Urothelium cell line (cell line): ENCODE measurements around the gene ADIRF.
"Not testable (repeated sequence)": the region's sequence is repeated elsewhere in the genome, so short reads cannot be mapped to it uniquely, and the experiment has no call there.

Experiments
- DNase-seq: peaks from one replicate; pipeline ENCODE4 v3.0.0; 2011; ENCODE audit warnings: low spot score, mixed read lengths
- FAIRE-seq: peaks from 2 replicates; lab custom pipeline; 2011; peaks lifted over from hg19 to GRCh38; lab: Jason Lieb, UNC

The ADIRF gene

DNA sequence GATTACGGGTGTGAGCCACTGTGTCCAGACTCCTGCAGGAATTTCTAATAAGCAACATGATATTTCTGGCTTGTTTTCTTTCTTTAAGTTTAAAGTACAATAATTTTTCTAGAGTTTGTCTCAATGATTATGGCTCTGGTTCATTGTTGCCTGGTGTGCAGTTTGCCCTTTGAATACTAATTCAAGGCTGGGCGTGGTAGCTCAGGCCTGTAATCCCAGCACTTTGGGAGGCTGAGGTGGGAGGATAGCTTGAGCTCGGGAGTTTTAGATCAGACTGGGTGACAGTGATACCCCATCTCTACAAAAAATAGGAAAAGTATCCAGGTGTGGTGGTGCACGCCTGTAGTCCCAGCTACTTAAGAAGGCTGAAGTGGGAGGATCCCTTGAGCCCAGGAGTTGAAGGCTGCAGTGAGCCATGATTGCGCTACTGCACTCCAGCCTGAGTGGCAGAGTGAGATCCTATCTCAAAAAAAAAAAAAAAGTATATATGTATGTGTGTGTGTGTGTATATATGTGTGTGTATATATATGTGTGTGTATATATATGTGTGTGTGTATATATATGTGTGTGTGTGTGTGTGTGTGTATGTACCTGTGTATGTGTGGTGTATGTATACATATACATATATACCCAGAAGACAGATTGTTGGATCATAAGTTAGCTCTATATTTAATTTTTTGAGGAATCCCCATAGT is 8.2 kb downstream of the ADIRF start:
- DNase-seq (no peak), FAIRE-seq (no peak)

DNA sequence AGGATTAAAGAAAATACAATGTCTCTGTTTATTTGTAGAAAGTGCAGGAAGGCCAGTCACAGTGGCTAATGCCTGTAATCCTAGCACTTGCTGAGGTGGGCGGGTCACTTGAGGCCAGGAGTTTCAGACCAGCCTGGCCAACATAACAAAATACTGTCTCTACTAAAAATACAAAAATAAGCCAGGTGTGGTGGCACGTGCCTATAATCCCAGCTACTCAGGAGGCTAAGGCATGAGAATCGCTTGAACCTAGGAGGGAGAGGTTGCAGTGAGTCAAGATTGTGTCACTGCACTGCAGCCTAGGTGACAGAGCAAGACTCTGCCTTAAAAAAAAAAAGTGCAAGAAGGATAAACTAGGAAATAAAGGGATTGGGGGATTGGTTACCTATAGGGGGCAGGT is 10.2 kb downstream of the ADIRF start:
- FAIRE-seq, DNase-seq: not testable (repeated sequence)

DNA sequence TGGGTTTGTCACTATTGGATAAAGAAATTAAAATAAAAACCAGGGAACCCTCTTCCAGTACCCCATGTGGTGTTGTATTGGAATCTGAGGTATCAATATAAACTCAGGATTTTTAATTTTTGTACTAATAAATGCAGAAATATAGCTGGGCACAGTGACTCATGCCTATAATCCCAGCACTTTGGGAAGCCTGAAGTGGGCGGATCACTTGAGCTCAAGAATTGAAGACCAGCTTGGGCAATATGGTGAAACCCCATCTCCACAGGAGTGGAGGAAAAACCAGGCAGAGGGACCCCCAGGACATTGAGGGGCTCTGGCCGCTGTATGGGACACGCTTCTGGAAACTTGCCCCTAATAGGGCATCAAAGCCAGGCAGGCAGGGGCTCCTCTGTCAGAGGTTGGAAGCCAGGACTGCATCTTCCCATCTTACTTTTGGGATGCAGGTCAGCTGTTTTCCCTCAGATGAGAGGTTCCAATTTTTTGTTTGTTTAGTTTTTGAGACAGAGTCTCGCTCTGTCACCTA is 11.1 kb downstream of the ADIRF start:
- FAIRE-seq (no peak), DNase-seq (no peak)

DNA sequence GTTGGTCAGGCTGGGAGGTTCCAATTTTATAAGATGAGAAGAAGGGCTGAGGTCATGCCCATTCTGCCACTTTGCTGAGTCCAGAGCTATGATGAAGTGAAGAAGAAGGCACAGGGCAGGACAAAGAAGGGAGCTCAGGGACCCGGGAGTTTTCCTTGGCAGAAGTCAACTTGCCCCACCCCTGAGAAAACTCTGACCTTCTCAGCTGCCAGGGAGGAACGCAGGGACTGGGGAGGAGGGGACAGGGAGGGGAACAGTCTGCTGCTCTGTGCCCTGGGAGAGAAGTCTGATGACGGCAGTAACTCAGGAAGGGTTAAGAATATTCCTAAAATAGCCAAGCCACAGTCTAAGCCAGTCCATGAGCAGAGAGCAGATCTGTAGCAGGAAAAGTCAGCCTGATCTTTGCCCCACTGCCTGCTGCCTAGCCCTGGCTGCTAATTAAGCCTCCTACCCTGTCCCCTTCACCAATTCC is 11.7 kb downstream of the ADIRF start:
- no peak for FAIRE-seq
- no peak for DNase-seq

DNA sequence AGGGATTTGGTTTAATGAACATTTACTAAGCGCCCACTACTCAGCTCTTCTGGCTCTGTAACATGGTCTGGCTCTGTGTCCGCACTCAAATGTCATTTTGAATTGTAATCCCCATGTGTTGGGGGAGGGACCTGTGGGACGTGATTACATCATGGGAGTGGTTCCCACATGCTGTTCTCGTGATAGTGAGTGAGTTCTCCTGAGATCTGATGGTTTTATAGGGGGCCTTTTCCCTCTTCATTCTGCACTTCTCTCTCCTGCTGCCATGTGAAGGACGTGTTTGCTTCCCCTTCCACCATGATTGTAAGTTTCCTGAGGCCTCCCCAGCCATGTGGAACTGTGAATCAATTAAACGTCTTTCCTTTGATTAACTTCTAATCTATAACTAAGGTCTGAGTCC is 12.7 kb downstream of the ADIRF start:
- FAIRE-seq, DNase-seq: not testable (repeated sequence)

DNA sequence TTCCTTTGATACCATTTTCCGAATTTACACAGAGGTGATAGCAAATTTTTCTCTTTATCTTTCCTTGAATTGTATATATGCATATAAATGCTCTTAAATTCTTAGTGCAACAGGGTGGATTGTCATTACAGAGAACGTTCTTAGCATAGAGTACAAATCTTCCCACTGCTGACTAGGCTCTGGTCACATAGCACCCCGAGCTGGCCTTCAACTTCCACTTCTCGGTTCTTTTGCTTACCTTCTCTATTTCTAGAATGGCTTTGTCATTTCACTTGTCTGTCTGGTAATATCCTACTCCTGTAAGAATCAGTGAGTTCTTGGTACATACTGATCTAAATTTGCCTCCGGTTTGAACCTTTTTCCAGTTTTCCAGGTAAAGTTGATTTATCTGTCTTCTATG is 13.4 kb downstream of the ADIRF start:
- no peak for DNase-seq
- FAIRE-seq, result no peak

DNA sequence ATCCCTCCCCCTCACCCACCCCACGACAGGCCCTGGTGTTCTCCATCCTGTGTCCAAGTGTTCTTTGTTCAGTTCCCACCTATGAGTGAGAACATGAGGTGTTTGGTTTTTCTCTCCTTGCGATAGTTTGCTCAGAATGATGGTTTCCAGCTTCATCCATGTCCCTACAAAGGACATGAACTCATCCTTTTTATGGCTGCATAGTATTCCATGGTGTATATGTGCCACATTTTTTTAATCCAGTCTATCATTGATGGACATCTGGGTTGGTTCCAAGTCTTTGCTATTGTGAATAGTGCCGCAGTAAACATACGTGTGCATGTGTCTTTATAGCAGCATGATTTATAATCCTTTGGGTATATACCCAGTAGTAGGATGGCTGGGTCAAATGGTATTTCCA is 16.2 kb downstream of the ADIRF start:
- not testable (repeated sequence) for DNase-seq, FAIRE-seq

DNA sequence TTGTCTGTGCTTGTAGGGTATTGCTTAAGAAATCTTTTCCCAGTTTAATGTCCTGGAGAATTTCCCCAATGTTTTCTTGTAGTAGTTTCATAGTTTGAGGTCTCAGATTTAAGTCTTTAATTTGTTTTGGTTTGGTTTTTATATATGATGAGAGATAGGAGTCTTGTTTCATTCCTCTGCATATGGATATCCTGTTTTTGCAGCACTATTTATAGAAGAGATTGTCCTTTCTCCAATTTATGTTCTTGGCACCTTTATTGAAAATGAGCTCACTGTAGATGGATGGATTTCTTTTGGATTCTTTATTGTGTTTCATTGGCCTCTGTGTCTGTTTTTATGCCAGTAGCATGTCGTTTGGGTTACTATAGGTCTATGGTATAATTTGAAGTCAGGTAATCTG is 20.2 kb downstream of the ADIRF start:
- DNase-seq (no peak), FAIRE-seq (no peak)

DNA sequence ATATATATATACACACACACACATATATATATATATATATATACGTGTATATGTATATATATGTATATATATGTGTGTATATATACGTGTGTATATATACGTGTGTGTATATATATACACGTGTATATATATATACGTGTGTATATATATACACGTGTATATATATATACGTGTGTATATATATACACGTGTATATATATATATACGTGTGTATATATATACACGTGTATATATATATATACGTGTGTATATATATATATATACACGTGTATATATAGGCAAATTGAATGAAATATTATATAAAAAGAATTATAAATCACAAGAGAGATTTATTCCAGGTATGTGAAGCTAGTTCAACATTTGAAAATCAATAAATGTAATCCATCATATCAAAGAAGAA is 23.1 kb downstream of the ADIRF start:
- FAIRE-seq, result not testable (repeated sequence)

DNA sequence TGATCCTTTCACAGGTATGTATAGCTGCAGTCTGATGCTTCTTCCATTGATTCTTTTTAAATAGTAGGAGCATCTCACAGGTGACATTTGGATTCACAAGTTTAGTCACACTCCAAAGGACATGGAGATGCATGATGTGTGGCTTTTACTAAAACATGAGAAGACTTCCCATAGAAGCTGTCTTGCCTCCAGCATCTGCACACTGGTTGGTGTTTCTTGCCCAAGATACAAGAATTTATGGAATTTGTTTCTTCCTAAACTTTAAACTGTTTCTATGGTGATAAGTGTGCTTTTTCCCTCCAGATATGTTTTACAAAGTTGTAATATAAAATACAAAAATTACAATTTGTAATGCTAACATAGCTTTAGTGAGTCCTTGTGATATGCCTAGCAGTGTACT is 24.2 kb downstream of the ADIRF start:
- DNase-seq (no peak), FAIRE-seq (no peak)

More for the DNA sequence above, 23.1 kb downstream of the ADIRF start:
- DNase-seq, result not testable (repeated sequence)

DNA sequence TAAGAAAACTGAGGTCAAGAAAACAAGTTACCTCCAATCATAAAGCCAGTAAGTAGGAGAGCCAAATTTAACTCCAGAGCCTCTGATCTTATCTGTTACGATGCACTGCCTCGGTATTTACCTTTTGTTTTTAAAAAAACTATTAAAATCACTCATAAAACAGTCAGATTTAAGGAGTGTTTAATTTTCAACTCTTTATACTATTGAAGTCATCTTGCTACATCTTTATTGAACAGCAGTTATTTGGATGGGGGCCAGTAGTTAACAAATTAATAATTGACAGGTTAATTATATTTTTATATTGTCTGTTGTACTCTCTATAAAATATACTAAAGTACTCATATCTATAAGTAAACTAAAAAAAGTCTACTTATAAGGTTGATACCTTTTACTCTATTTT is 24.6 kb downstream of the ADIRF start:
- DNase-seq (no peak), FAIRE-seq (no peak)

DNA sequence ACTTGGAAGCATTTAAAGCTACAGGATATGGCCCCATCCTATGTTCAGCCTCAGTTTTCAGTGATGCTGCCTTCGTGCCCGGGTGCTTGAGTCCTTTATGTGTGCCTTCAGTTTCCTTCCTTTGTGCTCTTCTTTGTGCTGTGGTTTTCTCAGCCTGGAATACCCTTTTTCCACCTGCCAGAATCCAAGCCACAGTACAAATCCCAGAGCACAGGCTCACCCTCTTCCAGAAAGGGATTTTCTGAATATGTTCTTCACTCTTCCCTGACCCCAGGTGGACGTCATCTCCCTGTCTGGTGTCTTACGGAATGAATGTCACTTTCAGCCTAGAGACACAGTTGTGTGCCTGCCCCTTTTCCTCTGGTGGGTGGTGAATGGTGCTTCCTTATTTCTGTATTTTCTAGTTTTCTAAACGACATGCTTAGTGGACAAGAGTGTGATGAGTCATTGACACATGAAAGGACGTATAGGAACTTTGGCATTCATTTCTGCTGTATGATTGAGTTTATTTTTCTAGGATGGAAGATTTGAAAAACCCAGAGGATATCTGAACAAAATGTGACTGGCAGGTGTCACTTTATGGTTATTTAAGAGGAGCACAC is 31.6 kb downstream of the ADIRF start:
- not testable (repeated sequence) for DNase-seq, FAIRE-seq

DNA sequence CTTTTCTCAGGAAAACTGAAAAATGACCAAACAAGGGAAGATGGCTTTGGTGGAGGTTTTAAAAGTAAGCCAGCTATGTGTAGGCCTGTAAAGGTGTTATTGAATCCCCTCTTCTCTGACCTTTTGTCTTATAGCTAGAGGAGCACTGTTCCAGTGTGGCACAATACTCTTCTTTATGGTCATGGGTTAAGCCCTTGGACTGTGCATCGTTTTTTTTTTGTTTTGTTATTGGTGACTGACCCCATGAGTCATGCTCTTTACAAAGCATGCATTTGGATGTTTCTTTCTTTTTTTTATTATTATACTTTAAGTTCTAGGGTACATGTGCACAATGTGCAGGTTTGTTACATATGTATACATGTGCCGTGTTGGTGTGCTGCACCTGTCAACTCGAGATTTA is 32.2 kb downstream of the ADIRF start:
- DNase-seq (no peak), FAIRE-seq (no peak)

DNA sequence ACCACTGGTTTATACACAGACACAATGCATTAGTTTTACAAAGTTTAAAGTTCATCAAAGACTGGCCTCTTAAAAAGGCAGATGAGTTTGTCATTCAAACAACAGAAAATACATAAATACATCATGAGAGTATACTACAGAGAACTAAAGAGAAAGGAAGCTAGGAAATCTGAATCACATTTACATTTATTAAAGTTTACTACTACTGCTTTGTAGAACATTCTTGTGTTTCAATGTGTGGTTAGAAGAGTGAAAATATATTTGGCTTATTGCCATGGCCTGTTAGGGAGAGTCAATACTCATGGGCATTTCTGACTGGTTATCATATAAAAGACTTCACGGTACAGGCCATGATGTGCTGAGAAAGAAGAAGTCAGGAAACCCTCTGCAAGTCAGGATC is 38.8 kb downstream of the ADIRF start:
- not testable (repeated sequence) for DNase-seq

DNA sequence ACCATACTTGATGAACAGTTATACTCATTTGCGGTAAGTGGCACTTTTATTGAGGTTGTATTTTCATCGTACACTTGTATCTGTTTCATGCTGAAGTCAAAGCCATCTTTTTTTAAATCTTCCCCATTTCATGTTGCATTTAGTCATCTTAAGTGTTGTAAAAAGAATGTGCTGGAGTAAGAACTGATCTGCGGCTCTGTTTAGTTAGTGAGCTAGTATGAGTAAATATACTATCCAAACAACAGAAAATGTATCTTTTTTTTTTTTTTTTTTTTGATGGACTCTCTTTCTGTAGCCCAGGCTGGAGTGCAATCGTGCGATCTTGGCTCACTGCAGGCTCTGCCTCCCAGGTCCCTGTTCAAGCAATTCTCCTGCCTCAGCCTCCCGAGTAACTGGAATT is 39.4 kb downstream of the ADIRF start:
- not testable (repeated sequence) for FAIRE-seq

More for the DNA sequence above, 38.8 kb downstream of the ADIRF start:
- FAIRE-seq, result not testable (repeated sequence)

DNA sequence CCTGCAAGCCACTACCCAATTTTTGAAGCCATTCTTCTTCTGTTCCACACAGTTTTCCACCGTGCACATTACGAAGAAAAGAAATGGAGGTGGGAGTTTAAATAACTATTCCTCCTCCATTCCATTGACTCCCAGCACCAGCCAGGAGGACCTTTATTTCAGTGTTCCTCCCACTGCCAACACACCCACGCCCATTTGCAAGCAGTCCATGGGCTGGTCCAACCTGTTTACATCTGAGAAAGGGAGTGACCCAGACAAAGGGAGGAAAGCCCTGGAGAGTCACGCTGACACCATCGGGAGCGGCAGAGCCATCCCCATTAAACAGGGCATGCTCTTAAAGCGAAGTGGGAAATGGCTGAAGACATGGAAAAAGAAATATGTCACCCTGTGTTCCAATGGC is 40.0 kb downstream of the ADIRF start:
- FAIRE-seq, DNase-seq: not testable (repeated sequence)

More for the DNA sequence above, 39.4 kb downstream of the ADIRF start:
- DNase-seq, result not testable (repeated sequence)

DNA sequence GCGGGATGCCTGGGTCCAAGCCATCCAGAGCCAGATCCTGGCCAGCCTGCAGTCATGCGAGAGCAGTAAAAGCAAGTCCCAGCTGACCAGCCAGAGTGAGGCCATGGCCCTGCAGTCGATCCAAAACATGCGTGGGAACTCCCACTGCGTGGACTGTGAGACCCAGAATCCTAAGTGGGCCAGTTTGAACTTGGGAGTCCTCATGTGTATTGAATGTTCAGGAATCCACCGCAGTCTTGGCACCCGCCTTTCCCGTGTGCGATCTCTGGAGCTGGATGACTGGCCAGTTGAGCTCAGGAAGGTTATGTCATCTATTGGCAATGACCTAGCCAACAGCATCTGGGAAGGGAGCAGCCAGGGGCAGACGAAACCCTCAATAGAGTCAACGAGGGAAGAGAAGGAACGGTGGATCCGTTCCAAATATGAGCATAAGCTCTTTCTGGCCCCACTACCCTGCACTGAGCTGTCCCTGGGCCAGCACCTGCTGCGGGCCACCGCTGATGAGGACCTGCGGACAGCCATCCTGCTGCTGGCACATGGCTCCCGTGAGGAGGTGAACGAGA is 40.9 kb downstream of the ADIRF start:
- FAIRE-seq, DNase-seq: not testable (repeated sequence)

DNA sequence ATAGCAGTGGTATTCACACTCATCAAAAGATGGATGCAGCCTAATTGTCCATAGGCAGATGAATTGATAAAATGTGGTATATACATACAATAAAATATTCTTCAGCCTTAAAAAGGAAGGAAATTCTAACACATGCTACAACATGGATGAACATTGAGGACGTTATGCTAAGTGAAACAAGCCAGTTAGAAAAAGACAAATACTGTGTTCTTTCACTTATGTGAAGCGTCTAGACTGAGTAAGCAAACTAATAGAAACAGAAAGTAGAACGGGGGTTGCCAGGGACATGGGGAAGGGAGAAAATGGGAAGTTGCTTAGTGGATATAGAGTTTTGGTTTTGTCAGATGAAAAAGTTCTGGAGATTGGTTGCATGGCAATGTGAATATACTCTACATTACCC is 45.2 kb downstream of the ADIRF start:
- not testable (repeated sequence) for DNase-seq, FAIRE-seq

DNA sequence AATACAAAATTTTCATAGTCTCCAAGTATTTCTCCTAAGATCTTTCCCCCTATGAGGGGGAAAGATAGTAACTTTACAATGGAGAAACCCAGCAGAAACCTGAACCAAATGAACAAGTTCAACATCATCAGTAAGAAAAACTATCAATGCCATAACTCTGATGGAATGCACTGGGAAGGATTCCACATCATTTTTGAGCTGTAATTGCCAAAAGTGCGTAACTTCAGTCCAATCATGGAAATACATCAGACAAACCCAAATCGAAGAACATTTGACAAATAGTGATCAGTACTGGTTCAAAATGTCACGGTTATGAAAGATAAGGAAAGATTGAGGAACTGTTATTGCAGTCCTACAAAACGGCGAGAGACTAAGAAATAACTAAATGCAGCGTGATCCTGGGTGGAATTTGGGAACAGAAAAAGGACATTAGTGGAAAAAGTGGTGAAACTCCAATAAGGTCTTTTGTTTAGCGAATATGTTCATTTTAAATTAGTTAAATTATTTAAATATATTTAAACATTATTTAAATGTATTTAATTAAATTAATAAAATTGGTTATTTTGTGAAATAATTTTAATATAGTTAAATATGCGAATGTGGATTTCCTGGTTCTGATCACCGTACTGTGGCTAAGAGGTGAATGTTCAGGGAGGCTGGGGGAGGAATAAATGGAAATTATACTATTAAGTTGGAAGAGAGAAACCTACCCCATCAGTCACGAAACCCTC is 46.9 kb downstream of the ADIRF start:
- FAIRE-seq, DNase-seq: not testable (repeated sequence)

DNA sequence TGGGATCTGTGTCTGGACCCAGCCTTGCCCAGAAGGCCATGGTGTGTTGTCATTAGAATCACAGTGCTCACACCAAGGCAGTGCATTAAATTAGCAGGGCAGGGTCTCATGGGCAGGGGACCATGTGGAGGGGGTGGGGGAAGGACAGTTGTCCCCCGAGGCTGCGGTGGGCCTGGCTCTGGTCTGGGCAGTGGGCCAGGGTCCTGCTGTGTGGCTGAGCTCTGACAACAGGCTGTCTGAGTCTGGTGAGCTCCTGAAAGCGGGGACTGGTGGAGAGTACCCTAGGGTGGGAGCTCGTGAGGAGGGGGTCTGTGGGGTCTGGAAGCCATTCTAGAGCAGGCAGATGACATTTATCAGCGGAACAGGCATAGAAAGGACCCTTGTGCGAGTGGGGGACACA is 49.8 kb downstream of the ADIRF start:
- FAIRE-seq, DNase-seq: not testable (repeated sequence)

DNA sequence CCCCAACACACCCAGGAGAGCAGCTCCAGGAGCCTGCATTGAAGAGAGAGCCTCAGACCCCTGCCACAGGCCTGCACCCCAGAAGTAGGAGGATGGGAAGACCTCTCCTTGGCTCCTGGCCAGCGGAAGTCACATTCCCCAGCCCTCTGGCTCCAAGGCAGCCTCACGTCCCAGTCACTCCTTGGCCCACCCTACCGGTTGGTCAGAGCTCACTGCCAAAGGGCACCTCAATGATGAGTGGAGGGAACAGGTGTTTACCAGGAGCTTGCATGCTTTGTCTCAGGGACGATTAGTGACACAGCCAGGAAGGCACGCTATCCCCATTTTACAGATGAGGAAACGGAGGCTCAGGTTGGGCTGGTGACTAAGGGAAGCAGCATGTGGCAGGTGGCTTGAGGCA is 50.8 kb downstream of the ADIRF start:
- not testable (repeated sequence) for FAIRE-seq, DNase-seq
